Breast epithelium (tissue), 3 donors: ENCODE measurements around the gene SHISA7.
"Not testable (repeated sequence)": the region's sequence is repeated elsewhere in the genome, so short reads cannot be mapped to it uniquely, and the experiment has no call there.

ENCODE experiments used
- CTCF ChIP-seq, 3 donors: fragments of 450-650 bp; IDR thresholded peaks; one replicate each; pipeline ENCODE4 v1.5.1; 2016 to 2017; ENCODE audit warnings: antibody characterized with exemption in 3 of 3, mild to moderate bottlenecking in 3 of 3, moderate library complexity in 3 of 3
- POLR2AphosphoS5 ChIP-seq, 3 donors: sonication (generic); formaldehyde crosslinking; IDR thresholded peaks; one replicate each; pipeline ENCODE4 v1.6.1; 2017; ENCODE audit warnings: antibody characterized with exemption in 3 of 3

- TF ChIP-seq CTCF (IDR thresholded peaks at IDR 0.05) = not testable (repeated sequence)
- peak in 2 of 3 donors; percentile 95 to 98 for TF ChIP-seq POLR2AphosphoS5 (IDR thresholded peaks at IDR 0.05)
Measured at GRCh38 chr19:55407550-55407799, 35.6 kb downstream of the SHISA7 start, which contains the start of gene UBE2S.
